K562 (cell line): Measurements from ENCODE around the gene FBL. TPM values are rescaled to one million over a fixed set of nuclear protein-coding genes. Genes with fewer than 3 reads are reported as not detected.

Experiments used
- CHD7 ChIP-seq: fragments of 200-600 bp; sonication (generic); IDR thresholded peaks from one replicate; pipeline ENCODE4 v1.6.1; 2012; ENCODE audit warnings: mild to moderate bottlenecking, low read depth, low read length, inconsistent platforms
- EHMT2 ChIP-seq: fragments of 450-650 bp; IDR thresholded peaks from 2 replicates; pipeline ENCODE4 v1.6.1; 2018; ENCODE audit warnings: antibody characterized with exemption
- GMEB1 ChIP-seq: fragments of 250-450 bp; sonication (Bioruptor Pico); IDR thresholded peaks from 2 replicates; pipeline ENCODE4 v1.4.0; 2020; ENCODE audit warnings: mild to moderate bottlenecking
- HCFC1 ChIP-seq: IDR thresholded peaks from 2 replicates; pipeline ENCODE4 v1.6.1; 2012; ENCODE audit warnings: low read depth, low read length, improper control_type of control experiment
- HDAC2 ChIP-seq: fragments of 450-650 bp; IDR thresholded peaks from 2 replicates; pipeline ENCODE4 v1.6.1; 2016; ENCODE audit warnings: mild to moderate bottlenecking
- HNRNPLL ChIP-seq: fragments of 200-400 bp; formaldehyde crosslinking; IDR thresholded peaks from 2 replicates; pipeline ENCODE4 v1.6.1; 2017; ENCODE audit warnings: low read length, low read depth, mild to moderate bottlenecking; ENCODE audit not compliant: poor library complexity, severe bottlenecking
- MAX ChIP-seq: sonication (generic); formaldehyde crosslinking; IDR thresholded peaks from 2 replicates; pipeline ENCODE4 v1.9.0; 2022; ENCODE audit warnings: mild to moderate bottlenecking, missing genetic modification reagents
- SIX5 ChIP-seq, 2 experiments: IDR thresholded peaks; 2 replicates each; pipeline ENCODE4 v1.6.1; 2011; ENCODE audit warnings: low read length in 2 of 2, borderline replicate concordance in 1 of 2, low read depth in 1 of 2, mild to moderate bottlenecking in 1 of 2, moderate library complexity in 1 of 2; ENCODE audit not compliant: insufficient read depth in 1 of 2
- TCF15 ChIP-seq: fragments of 250-450 bp; sonication (Bioruptor Pico); IDR thresholded peaks from 2 replicates; pipeline ENCODE4 v1.8.0; 2022; ENCODE audit warnings: moderate library complexity, mild to moderate bottlenecking, inconsistent platforms
- ZBTB17 ChIP-seq: fragments of 450-650 bp; formaldehyde crosslinking; IDR thresholded peaks from 2 replicates; pipeline ENCODE4 v1.4.0; 2020; ENCODE audit warnings: mild to moderate bottlenecking
- ZNF212 ChIP-seq: fragments of 450-650 bp; formaldehyde crosslinking; IDR thresholded peaks from 2 replicates; pipeline ENCODE4 v1.4.0; 2020; ENCODE audit warnings: mild to moderate bottlenecking
- ZNF253 ChIP-seq: fragments of 250-450 bp; sonication (Bioruptor Pico); conservative IDR thresholded peaks from 2 replicates; pipeline ENCODE4 v1.6.1; 2021; ENCODE audit warnings: mild to moderate bottlenecking
- ZNF561 ChIP-seq: fragments of 450-650 bp; formaldehyde crosslinking; conservative IDR thresholded peaks from 2 replicates; pipeline ENCODE4 v1.4.0; 2020; ENCODE audit warnings: mild to moderate bottlenecking, moderate library complexity
- ZZZ3 ChIP-seq: fragments of 450-650 bp; IDR thresholded peaks from 2 replicates; pipeline ENCODE4 v1.6.1; 2016; ENCODE audit warnings: antibody characterized with exemption, mild to moderate bottlenecking, moderate library complexity
- polyA plus RNA-seq, 8 experiments: library from polyadenylated mRNA; depleted of rRNA in 4 of 8; stranded (reverse) in 5 of 8; unstranded in 3 of 8; fragments of >200 nt; fragmentation: Nextera tagmentation in 2 of 8; fragmentation: Illumina TruSeq in 1 of 8; extraction: Ambion mirVana in 2 of 8; extraction: Trizol in 1 of 8; gene quantifications; 2 replicates each; pipeline versions ENCODE4 v1.2.1 to v1.2.3, GENCODE V29; 2011 to 2014; ENCODE audit warnings: inconsistent platforms in 1 of 8, missing spikeins in 1 of 8
- total RNA-seq, 7 experiments: library from RNA; depleted of rRNA in 6 of 7; stranded (reverse); fragments of >200 nt in 6 of 7; fragmentation: Illumina TruSeq in 2 of 7; extraction: Trizol in 2 of 7; gene quantifications; 2 replicates each; pipeline versions ENCODE4 v1.2.1 to v1.2.3, GENCODE V29; 2011 to 2021; ENCODE audit warnings: low replicate concordance in 1 of 7

FBL gene
- total and polyA plus RNA-seq, 9 of the 15 experiments (the other 6 are each of a cell fraction or from before 2014, with no cell fraction given) = 201 to 1,696 (median 696) TPM

- TF ChIP-seq CHD7 (no peak), ZZZ3 (no peak), HNRNPLL (no peak), ZNF253 (CRISPR knock-in tag) (no peak), EHMT2 (no peak), TCF15 (CRISPR knock-in tag) (no peak), GMEB1 (no peak), MAX (CRISPR knock-in tag) (peak; percentile 84), HCFC1 (peak; percentile 48; the same call in 1 of the 2 replicates), ZNF561 (CRISPR knock-in tag) (peak; percentile 57; the same call in 1 of the 2 replicates), ZNF212 (CRISPR knock-in tag) (no peak), SIX5 (IDR thresholded peaks at IDR 0.05; ENCODE audit: borderline replicate concordance in 1 of 2, insufficient read depth in 1 of 2, low read depth in 1 of 2, low read length in 2 of 2) (no peak), ZBTB17 (CRISPR knock-in tag) (no peak), HDAC2 (peak; percentile 86)
Observed at GRCh38 chr19:39833464-39834286, 12.5 kb downstream of the FBL start, which contains the start of gene DYRK1B (continued).
